ENCODE measurements around the gene LMNB1. TPM values are rescaled to one million over a fixed set of nuclear protein-coding genes. Genes with fewer than 3 reads are reported as not detected.
"Not testable (repeated sequence)": the region's sequence is repeated elsewhere in the genome, so short reads cannot be mapped to it uniquely, and the experiment has no call there.

LMNB1 gene
- polyA plus RNA-seq, 1 experiment: 12.0 TPM

DNA sequence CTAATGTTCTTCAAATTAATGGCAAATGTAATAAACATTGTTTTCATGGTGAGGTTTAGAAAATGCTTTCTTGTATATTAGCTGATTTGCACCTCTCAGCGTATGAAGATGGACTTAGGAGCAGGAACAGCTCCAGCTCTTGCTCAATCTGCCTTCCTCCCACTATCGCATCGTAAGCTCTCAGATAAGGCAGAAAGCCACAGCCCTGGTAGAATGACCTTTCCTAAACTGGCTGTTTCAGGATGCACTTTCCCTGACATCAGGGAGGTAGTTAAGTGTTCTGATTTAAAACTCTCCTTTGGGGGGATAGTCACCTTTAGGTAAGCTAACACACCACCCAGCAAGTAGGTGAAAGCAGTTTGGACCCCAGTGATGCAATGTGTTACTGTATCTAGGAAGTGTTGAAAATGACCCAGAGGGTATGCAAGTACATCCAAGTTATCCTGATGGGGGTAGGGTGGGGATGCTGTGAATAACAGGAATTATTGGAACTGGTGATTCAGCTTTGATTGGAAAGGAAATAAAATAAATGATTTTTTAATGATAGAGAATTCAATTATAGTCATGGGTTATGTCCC lies 72.3 kb downstream of the LMNB1 start:
- POLR2A ChIA-PET: no interaction called here
- Histone ChIP-seq H3K36me3 (ENCODE audit: control insufficient read depth, insufficient read depth, low read length) (no peaks in the 10 kb centered on the region), H3K4me3 (ENCODE audit: low read depth, low read length) (no peak overlapping the region), H3K27me3 (ENCODE audit: control insufficient read depth, insufficient read depth, low read length) (no peaks in the 10 kb centered on the region)
- CTCF ChIA-PET: interaction anchor here (1.9 kb wide), 1 partner anchor 17 kb away, joined by 4 read pairs; no protein-coding TSS in a partner anchor
- DNase-seq (ENCODE audit: low read depth): no peak
- TF ChIP-seq, protein P1, sequence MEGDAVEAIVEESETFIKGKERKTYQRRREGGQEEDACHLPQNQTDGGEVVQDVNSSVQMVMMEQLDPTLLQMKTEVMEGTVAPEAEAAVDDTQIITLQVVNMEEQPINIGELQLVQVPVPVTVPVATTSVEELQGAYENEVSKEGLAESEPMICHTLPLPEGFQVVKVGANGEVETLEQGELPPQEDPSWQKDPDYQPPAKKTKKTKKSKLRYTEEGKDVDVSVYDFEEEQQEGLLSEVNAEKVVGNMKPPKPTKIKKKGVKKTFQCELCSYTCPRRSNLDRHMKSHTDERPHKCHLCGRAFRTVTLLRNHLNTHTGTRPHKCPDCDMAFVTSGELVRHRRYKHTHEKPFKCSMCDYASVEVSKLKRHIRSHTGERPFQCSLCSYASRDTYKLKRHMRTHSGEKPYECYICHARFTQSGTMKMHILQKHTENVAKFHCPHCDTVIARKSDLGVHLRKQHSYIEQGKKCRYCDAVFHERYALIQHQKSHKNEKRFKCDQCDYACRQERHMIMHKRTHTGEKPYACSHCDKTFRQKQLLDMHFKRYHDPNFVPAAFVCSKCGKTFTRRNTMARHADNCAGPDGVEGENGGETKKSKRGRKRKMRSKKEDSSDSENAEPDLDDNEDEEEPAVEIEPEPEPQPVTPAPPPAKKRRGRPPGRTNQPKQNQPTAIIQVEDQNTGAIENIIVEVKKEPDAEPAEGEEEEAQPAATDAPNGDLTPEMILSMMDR (IDR thresholded peaks at IDR 0.05; ENCODE audit: insufficient read depth, low read depth, low read length): no peak

DNA sequence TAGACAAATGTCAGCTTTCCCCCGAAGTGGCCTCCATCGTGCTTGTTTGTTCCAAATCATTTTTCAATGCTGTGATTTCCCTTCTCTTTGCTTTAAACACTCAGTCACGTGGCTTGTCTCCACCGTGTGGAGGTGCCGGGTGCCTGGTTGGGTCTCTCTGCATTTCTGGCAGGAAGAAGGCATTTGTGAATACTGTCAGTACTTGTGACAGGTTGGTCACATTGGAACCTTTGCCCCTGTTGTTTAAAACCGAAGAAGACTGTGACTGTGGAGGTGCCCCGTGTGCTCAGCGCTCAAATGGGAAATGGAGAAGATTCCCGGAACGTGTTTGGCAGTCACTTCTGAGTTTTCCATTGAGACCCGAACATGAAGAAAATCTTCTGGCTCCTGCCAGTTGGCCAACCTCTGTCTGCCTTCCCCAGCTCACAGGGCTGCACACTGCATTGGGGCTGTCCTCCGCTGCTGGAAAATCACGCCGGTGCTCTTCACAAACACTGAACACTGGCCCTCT lies 74.6 kb downstream of the LMNB1 start:
- Histone ChIP-seq H3K27me3 (ENCODE audit: control insufficient read depth, insufficient read depth, low read length) (no peaks in the 10 kb centered on the region), H3K4me3 (ENCODE audit: low read depth, low read length) (no peak overlapping the region), H3K36me3 (ENCODE audit: control insufficient read depth, insufficient read depth, low read length) (no peaks in the 10 kb centered on the region)
- POLR2A ChIA-PET: no interaction called here
- CTCF ChIA-PET: no interaction called here
- DNase-seq (ENCODE audit: low read depth): no peak
- TF ChIP-seq, protein P1 (IDR thresholded peaks at IDR 0.05; ENCODE audit: insufficient read depth, low read depth, low read length): no peak

DNA sequence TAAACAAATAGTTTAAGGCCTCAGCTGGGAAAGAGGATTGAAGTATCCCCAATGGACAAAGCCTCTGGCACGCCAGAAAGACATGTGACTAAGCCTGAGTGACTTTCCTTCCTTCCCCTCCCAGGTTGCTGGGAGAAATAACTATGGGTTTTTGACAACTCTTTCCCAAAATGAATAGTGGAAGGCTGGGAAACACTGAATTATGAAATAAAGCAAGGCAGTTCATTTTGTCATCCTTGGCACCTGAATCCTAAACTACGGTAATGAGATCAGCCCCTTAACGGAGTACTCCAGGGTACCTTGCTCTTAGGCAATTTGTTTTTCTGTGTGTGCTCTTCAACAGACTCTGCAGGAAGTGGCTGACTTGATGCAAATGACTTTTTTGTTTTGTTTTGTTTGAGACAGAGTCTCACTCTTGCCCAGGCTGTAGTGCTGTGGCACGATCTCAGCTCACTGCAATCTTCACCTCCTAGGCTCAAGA lies 75.2 kb downstream of the LMNB1 start:
- POLR2A ChIA-PET: no interaction called here
- DNase-seq (ENCODE audit: low read depth): no peak
- TF ChIP-seq, protein P1 (IDR thresholded peaks at IDR 0.05; ENCODE audit: insufficient read depth, low read depth, low read length): no peak
- no peaks in the 10 kb centered on the region for H3K27me3 ChIP-seq (ENCODE audit: control insufficient read depth, insufficient read depth, low read length)
- no peaks in the 10 kb centered on the region for H3K36me3 ChIP-seq (ENCODE audit: control insufficient read depth, insufficient read depth, low read length)
- CTCF ChIA-PET: no interaction called here
- no peak overlapping the region for H3K4me3 ChIP-seq (ENCODE audit: low read depth, low read length)

DNA sequence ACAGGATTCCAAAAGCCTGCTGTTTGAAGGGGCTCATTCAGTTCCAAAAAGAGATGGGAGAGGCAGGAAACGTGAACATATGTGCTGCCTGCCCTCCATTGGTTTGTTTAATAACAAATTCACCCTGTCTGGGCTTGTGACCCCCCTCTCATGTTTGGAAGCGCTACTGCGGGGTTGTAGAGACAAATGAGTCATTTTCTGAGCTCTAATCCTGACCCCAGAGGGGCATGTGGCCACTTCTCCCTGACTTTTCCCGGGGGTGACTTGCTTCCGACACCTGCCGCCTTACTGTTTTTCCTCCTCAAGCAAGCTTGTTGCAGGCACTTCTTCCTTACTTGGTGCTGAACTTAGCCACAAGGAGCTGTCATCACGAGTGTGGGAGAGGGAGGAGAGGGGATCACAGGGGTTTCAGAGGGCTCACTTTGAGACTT lies 75.9 kb downstream of the LMNB1 start:
- DNase-seq (ENCODE audit: low read depth): no peak
- ChIA-PET POLR2A (no interaction called here), CTCF (interaction anchor here (0.8 kb wide), 1 partner anchor 13 kb away, joined by 3 read pairs; no protein-coding TSS in a partner anchor)
- TF ChIP-seq, protein P1 (IDR thresholded peaks at IDR 0.05; ENCODE audit: insufficient read depth, low read depth, low read length): no peak
- Histone ChIP-seq H3K27me3 (ENCODE audit: control insufficient read depth, insufficient read depth, low read length) (no peaks in the 10 kb centered on the region), H3K4me3 (ENCODE audit: low read depth, low read length) (no peak overlapping the region), H3K36me3 (ENCODE audit: control insufficient read depth, insufficient read depth, low read length) (no peaks in the 10 kb centered on the region)

DNA sequence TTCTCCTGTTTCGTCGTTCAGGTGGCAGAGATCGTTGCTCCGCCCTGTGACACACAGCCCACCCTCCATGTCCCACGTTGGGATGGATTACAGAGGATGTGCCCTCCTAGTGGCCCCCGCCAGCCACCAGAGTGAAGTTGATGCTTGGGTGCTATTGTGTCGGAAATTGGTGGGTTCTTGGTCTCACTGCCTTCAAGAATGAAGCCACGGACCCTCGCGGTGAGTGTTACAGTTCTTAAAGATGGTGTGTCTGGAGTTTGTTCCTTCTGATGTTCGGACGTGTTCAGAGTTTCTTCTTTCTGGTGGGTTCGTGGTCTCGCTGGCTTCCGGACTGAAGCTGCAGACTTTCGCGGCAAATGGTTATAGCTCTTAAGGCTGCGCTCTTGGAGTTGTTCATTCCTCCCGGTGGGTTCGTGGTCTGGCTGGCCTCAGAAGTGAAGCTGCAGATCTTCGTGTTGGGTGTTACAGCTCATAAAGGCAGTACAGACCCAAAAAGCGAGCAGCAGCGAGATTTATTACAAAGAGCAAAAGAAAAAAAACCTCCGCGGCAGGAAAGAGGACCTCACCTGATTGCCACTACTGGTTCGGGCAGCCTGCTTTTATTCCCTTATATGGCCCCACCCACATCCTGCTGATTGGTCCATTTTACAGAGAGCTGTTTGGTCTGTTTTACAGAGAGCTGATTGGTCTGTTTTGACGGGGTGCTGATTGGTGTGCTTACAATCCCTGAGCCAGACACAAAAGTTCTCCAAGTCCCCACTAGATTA lies 76.8 kb downstream of the LMNB1 start:
- H3K27me3 ChIP-seq (ENCODE audit: control insufficient read depth, insufficient read depth, low read length); H3K4me3 ChIP-seq (ENCODE audit: low read depth, low read length); DNase-seq (ENCODE audit: low read depth); H3K36me3 ChIP-seq (ENCODE audit: control insufficient read depth, insufficient read depth, low read length); POLR2A ChIA-PET: not testable (repeated sequence)
- CTCF ChIA-PET: interaction anchor here (0.8 kb wide), 1 partner anchor 12 kb away, joined by 3 read pairs; no protein-coding TSS in a partner anchor
